Stimulated activated CD4-positive, alpha-beta T cell treated with anti-CD3 and anti-CD28 coated beads, Interleukin-12 subunit alpha, Interleukin-12 subunit beta, amount 100 ng/mL, for 24 hours (primary cell): ENCODE measurements around the gene HIGD1A.
A peak's percentile ranks its signal among the peaks of the same experiment; 100 is the strongest.

Experiments
- DNase-seq, 2 experiments: peaks; one replicate each; pipeline ENCODE4 v3.0.0-alpha.2; 2020; ENCODE audit warnings: low read depth in 2 of 2

HIGD1A gene

GRCh38 chr3:42800251-42800650 lies 4.0 kb downstream of the HIGD1A start:
- no peak for DNase-seq

- DNase-seq, result no peak
Observed at GRCh38 chr3:42799376-42799775, 4.9 kb downstream of the HIGD1A start.

GRCh38 chr3:42796332-42796885 lies 7.9 kb downstream of the HIGD1A start:
- DNase-seq, result no peak

- DNase-seq, result no peak
Observed at GRCh38 chr3:42795621-42796181, 8.6 kb downstream of the HIGD1A start.

- DNase-seq, result no peak
Observed at GRCh38 chr3:42790714-42791229, 13.5 kb downstream of the HIGD1A start.

GRCh38 chr3:42786631-42787030 lies 17.7 kb downstream of the HIGD1A start:
- no peak for DNase-seq

- no peak for DNase-seq
Observed at GRCh38 chr3:42786212-42786611, 18.1 kb downstream of the HIGD1A start.

- DNase-seq, result no peak
Observed at GRCh38 chr3:42780892-42781700, 23.2 kb downstream of the HIGD1A start.

GRCh38 chr3:42780398-42780797 lies 23.9 kb downstream of the HIGD1A start:
- no peak for DNase-seq

- no peak for DNase-seq
Observed at GRCh38 chr3:42778644-42779043, 25.6 kb downstream of the HIGD1A start.

GRCh38 chr3:42773409-42773751 lies 30.9 kb downstream of the HIGD1A start:
- DNase-seq, result no peak

GRCh38 chr3:42772670-42773408 lies 31.5 kb downstream of the HIGD1A start, which contains the start of gene CCDC13:
TSS of gene CCDC13 (minus strand) at chr3:42773253. CDS start at chr3:42758345, 14,908 bp downstream.
- peak; percentile 79 to 91 for DNase-seq

- no peak for DNase-seq
Observed at GRCh38 chr3:42771271-42771670, 33.0 kb downstream of the HIGD1A start.

GRCh38 chr3:42769477-42770131 lies 34.7 kb downstream of the HIGD1A start:
- no peak for DNase-seq

GRCh38 chr3:42764561-42765295 lies 39.6 kb downstream of the HIGD1A start:
- DNase-seq, result no peak

- DNase-seq, result no peak
Observed at GRCh38 chr3:42764115-42764514, 40.2 kb downstream of the HIGD1A start.

GRCh38 chr3:42763021-42763420 lies 41.3 kb downstream of the HIGD1A start:
- no peak for DNase-seq

- no peak for DNase-seq
Observed at GRCh38 chr3:42762046-42762724, 42.1 kb downstream of the HIGD1A start.

GRCh38 chr3:42758126-42758525 lies 46.2 kb downstream of the HIGD1A start:
- DNase-seq, result no peak

- no peak for DNase-seq
Observed at GRCh38 chr3:42756681-42757213, 47.5 kb downstream of the HIGD1A start.
